A549 (cell line): ENCODE measurements around the gene ALKBH2. TPM values are rescaled to one million over a fixed set of nuclear protein-coding genes. Genes with fewer than 3 reads are reported as not detected.
A peak's percentile ranks its signal among the peaks of the same experiment; 100 is the strongest.

Experiments
- ATAC-seq, 2 experiments: fragments of 200-7000 bp in 1 of 2; fragments of >200 bp in 1 of 2; cut with Nextera tagmentation in 1 of 2; cut with Tn5 transposase in 1 of 2; 3 replicates each; pipeline versions ENCODE4 v1.8.0 to v1.9.1; 2018 to 2020; ENCODE audit warnings: mild to moderate bottlenecking in 1 of 2, moderate library complexity in 1 of 2
- CTCF ChIA-PET: fragments of 300-600 bp; sonication (Branson Sonifier 250); formaldehyde crosslinking; extraction: SDS; loops from one replicate; lab custom pipeline; 2021; ENCODE audit warnings: antibody characterized with exemption, inconsistent platforms; lab: Yijun Ruan, JAX
- POLR2A ChIA-PET: fragments of 350-600 bp; formaldehyde crosslinking; extraction: SDS; loops from one replicate; lab custom pipeline; 2021; ENCODE audit warnings: antibody characterized with exemption, inconsistent platforms; lab: Yijun Ruan, JAX
- DNase-seq, 2 experiments: peaks; one replicate each; pipeline versions ENCODE4 v3.0.0 to v3.0.0-alpha.2; 2011 to 2016; ENCODE audit warnings: low read depth in 1 of 2, low spot score in 1 of 2
- FAIRE-seq: peaks from 2 replicates; lab custom pipeline; 2011; peaks lifted over from hg19 to GRCh38; lab: Jason Lieb, UNC
- H3K27ac ChIP-seq, 2 experiments: fragments of >200 bp; sonication (Bioruptor Twin); formaldehyde crosslinking; 3 replicates each; pipeline ENCODE4 v1.5.1; 2016 to 2017
- H3K4me1 ChIP-seq: fragments of >200 bp; sonication (Bioruptor Twin); formaldehyde crosslinking; 3 replicates; pipeline ENCODE4 v1.6.1; 2016
- H3K4me2 ChIP-seq: fragments of >200 bp; sonication (Bioruptor Twin); formaldehyde crosslinking; 3 replicates; pipeline ENCODE4 v1.6.1; 2016
- H3K4me3 ChIP-seq: fragments of >200 bp; sonication (Bioruptor Twin); formaldehyde crosslinking; 3 replicates; pipeline ENCODE4 v1.5.1; 2016
- H3K9me3 ChIP-seq: fragments of >200 bp; sonication (Bioruptor Twin); formaldehyde crosslinking; 3 replicates; pipeline ENCODE4 v1.6.1; 2016
- ATOH8 ChIP-seq: fragments of 250-450 bp; sonication (Bioruptor Pico); IDR thresholded peaks from 2 replicates; pipeline ENCODE4 v1.5.0; 2020; ENCODE audit warnings: low read depth, mild to moderate bottlenecking, moderate library complexity
- BHLHE40 ChIP-seq: IDR thresholded peaks from 2 replicates; pipeline ENCODE4 v1.6.1; 2012; ENCODE audit warnings: low read depth, low read length, inconsistent platforms
- CEBPB ChIP-seq, 2 experiments: fragments of >200 bp in 1 of 2; sonication (Bioruptor Twin) in 1 of 2; formaldehyde crosslinking in 1 of 2; IDR thresholded peaks; 2 replicates each; pipeline ENCODE4 v1.6.1; 2012 to 2016
- CHD2 ChIP-seq: fragments of 150-350 bp; IDR thresholded peaks from 2 replicates; pipeline ENCODE4 v1.6.1; 2014; ENCODE audit warnings: low read length; ENCODE audit not compliant: partially characterized antibody
- E2F6 ChIP-seq: IDR thresholded peaks from 2 replicates; pipeline ENCODE4 v1.6.1; 2012; ENCODE audit warnings: low read depth, borderline replicate concordance
- ELK1 ChIP-seq: fragments of 150-350 bp; IDR thresholded peaks from 2 replicates; pipeline ENCODE4 v1.6.1; 2014; ENCODE audit warnings: low read depth, mild to moderate bottlenecking, low read length
- ESRRA ChIP-seq: fragments of 150-350 bp; IDR thresholded peaks from 2 replicates; pipeline ENCODE4 v1.6.1; 2014; ENCODE audit warnings: mild to moderate bottlenecking, low read length, borderline replicate concordance
- FOSB ChIP-seq: fragments of 250-450 bp; sonication (Bioruptor Pico); IDR thresholded peaks from 2 replicates; pipeline ENCODE4 v1.5.0; 2020; ENCODE audit warnings: mild to moderate bottlenecking, moderate library complexity
- GATA3 ChIP-seq: IDR thresholded peaks from 2 replicates; pipeline ENCODE4 v1.6.1; 2012; ENCODE audit warnings: borderline replicate concordance
- HDAC2 ChIP-seq: fragments of 200-600 bp; sonication (generic); IDR thresholded peaks from 2 replicates; pipeline ENCODE4 v1.6.1; 2016
- HMGXB4 ChIP-seq: fragments of 250-450 bp; sonication (Bioruptor Pico); IDR thresholded peaks from 2 replicates; pipeline ENCODE4 v1.5.0; 2021; ENCODE audit warnings: mild to moderate bottlenecking, moderate library complexity, borderline replicate concordance
- HOXA7 ChIP-seq: fragments of 250-450 bp; sonication (Bioruptor Pico); IDR thresholded peaks from 2 replicates; pipeline ENCODE4 v1.5.0; 2020; ENCODE audit warnings: mild to moderate bottlenecking, moderate library complexity
- HOXB13 ChIP-seq: fragments of 250-450 bp; sonication (Bioruptor Pico); IDR thresholded peaks from 2 replicates; pipeline ENCODE4 v1.5.0; 2020; ENCODE audit warnings: low read depth, mild to moderate bottlenecking, moderate library complexity
- HOXB5 ChIP-seq: fragments of 250-450 bp; sonication (Bioruptor Pico); IDR thresholded peaks from 2 replicates; pipeline ENCODE4 v1.5.0; 2020; ENCODE audit warnings: mild to moderate bottlenecking, moderate library complexity
- JUN ChIP-seq, 2 experiments: fragments of >200 bp; sonication (Bioruptor Twin); formaldehyde crosslinking; IDR thresholded peaks; 2 replicates in 1 of 2; 3 replicates in 1 of 2; pipeline ENCODE4 v1.6.1; 2016 to 2017
- KDM1A ChIP-seq: fragments of 200-600 bp; sonication (generic); IDR thresholded peaks from 2 replicates; pipeline ENCODE4 v1.6.1; 2016; ENCODE audit warnings: low read depth, mild to moderate bottlenecking
- KDM5A ChIP-seq: fragments of 200-600 bp; sonication (generic); IDR thresholded peaks from 2 replicates; pipeline ENCODE4 v1.6.1; 2016; ENCODE audit warnings: antibody characterized with exemption, mild to moderate bottlenecking
- MAFK ChIP-seq: fragments of 450-650 bp; IDR thresholded peaks from 2 replicates; pipeline ENCODE4 v1.6.1; 2014; ENCODE audit not compliant: partially characterized antibody
- MAZ ChIP-seq: fragments of 150-350 bp; IDR thresholded peaks from 2 replicates; pipeline ENCODE4 v1.6.1; 2014; ENCODE audit warnings: antibody characterized with exemption, low read depth, low read length, borderline replicate concordance
- MYC ChIP-seq: IDR thresholded peaks from 2 replicates; pipeline ENCODE4 v1.6.1; 2012; ENCODE audit warnings: mild to moderate bottlenecking, inconsistent platforms, low read length, improper control_type of control experiment, borderline replicate concordance
- NPAS2 ChIP-seq: fragments of 250-450 bp; sonication (Bioruptor Pico); IDR thresholded peaks from 2 replicates; pipeline ENCODE4 v1.8.0; 2022; ENCODE audit warnings: mild to moderate bottlenecking, moderate library complexity, borderline replicate concordance
- PBX3 ChIP-seq: IDR thresholded peaks from 2 replicates; pipeline ENCODE4 v1.6.1; 2012
- RCOR1 ChIP-seq: fragments of 150-350 bp; IDR thresholded peaks from 2 replicates; pipeline ENCODE4 v1.6.1; 2014; ENCODE audit warnings: antibody characterized with exemption, low read length, low read depth
- REST ChIP-seq: fragments of 200-600 bp; sonication (generic); IDR thresholded peaks from 2 replicates; pipeline ENCODE4 v1.6.1; 2016; ENCODE audit warnings: antibody characterized with exemption, mild to moderate bottlenecking, moderate library complexity
- RFX5 ChIP-seq: fragments of 450-650 bp; IDR thresholded peaks from 2 replicates; pipeline ENCODE4 v1.7.1; 2014; ENCODE audit warnings: antibody characterized with exemption, mild to moderate bottlenecking, moderate library complexity
- USF2 ChIP-seq: fragments of 450-650 bp; IDR thresholded peaks from 2 replicates; pipeline ENCODE4 v1.6.1; 2014; ENCODE audit warnings: antibody characterized with exemption
- ZC3H11A ChIP-seq: fragments of 450-650 bp; IDR thresholded peaks from 2 replicates; pipeline ENCODE4 v1.6.1; 2014; ENCODE audit warnings: antibody characterized with exemption, mild to moderate bottlenecking
- ZSCAN20 ChIP-seq: fragments of 250-450 bp; sonication (Bioruptor Pico); IDR thresholded peaks from 2 replicates; pipeline ENCODE4 v1.8.0; 2022; ENCODE audit warnings: mild to moderate bottlenecking, moderate library complexity
- WGBS: methylation state at CpG from one replicate; pipeline ENCODE4 v1.1.6; 2017; ENCODE audit errors: missing lambda C conversion rate; 5-methylcytosine and 5-hydroxymethylcytosine counted together
- polyA plus RNA-seq, 4 experiments: library from polyadenylated mRNA; depleted of rRNA in 3 of 4; stranded (reverse); fragments of >200 nt; fragmentation: RNase III in 1 of 4; extraction: RNeasy Plus Mini Kit Qiagen cat#74134 plus additional on column Dnase treatment in 1 of 4; gene quantifications; 2 replicates in 3 of 4; 3 replicates in 1 of 4; pipeline ENCODE4 v1.2.3, GENCODE V29; 2011 to 2017

Gene ALKBH2
- polyA plus RNA-seq, 2 of the 4 experiments (the other 2 are of a cell fraction), result 53.9 to 57.7 TPM

- Histone ChIP-seq H3K27ac (peak within 1 kb of the TSS; percentile 91 to 93), H3K4me1 (peaks cover 8% of the 10 kb centered on the region), H3K4me3 (peak within 1 kb of the TSS; percentile 96), H3K4me2 (peak within 1 kb of the TSS; percentile 99), H3K9me3 (no peaks in the 10 kb centered on the region)
- DNase-seq (peak; percentile 93 to 95), ATAC-seq (peak; percentile 94 to 95), FAIRE-seq (no peak)
- WGBS, result under 1% methylated on average over 53 of the region's 61 CpGs
- POLR2A ChIA-PET, result interaction anchor here (0.8 kb wide), 1 partner anchor 196 kb away, joined by 4 read pairs; the partner anchor contains the start of gene SSH1
- CTCF ChIA-PET, result interaction anchor here (0.8 to 1.7 kb wide), 3 partner anchors 11 to 41 kb away, joined by 4 to 8 read pairs (median 5); partner anchors contain the start of gene ALKBH2
- TF ChIP-seq HOXB13 (CRISPR knock-in tag), result no peak
- TF ChIP-seq REST, result peak; percentile 33
- TF ChIP-seq ATOH8 (CRISPR knock-in tag), result no peak
- peak; percentile 77 for TF ChIP-seq RFX5
- peak; percentile 33; the same call in 1 of the 2 replicates for TF ChIP-seq HDAC2
- TF ChIP-seq ZSCAN20 (CRISPR knock-in tag), result no peak
- TF ChIP-seq NPAS2, result no peak
- peak; percentile 82 for TF ChIP-seq PBX3
- TF ChIP-seq ESRRA, result peak; percentile 43; the same call in 1 of the 2 replicates
- TF ChIP-seq USF2, result no peak
- no peak for TF ChIP-seq MAFK
- no peak for TF ChIP-seq HOXA7
- no peak for TF ChIP-seq FOSB (CRISPR knock-in tag)
- TF ChIP-seq HOXB5 (CRISPR knock-in tag), result no peak
- TF ChIP-seq ZC3H11A, result peak; percentile 22; the same call in 1 of the 2 replicates
- TF ChIP-seq MAZ, result peak; percentile 96; the same call in 1 of the 2 replicates
- 0 out of 2 replicates have a peak, but pooled peaks have one; percentile 16 for TF ChIP-seq ELK1
- TF ChIP-seq JUN (IDR thresholded peaks at IDR 0.05), result peak; percentile 29 to 93; a peak in 3 of 5 replicates
- TF ChIP-seq CHD2, result peak; percentile 43
- no peak for TF ChIP-seq BHLHE40
- peak; percentile 63; the same call in 1 of the 2 replicates for TF ChIP-seq GATA3
- TF ChIP-seq MYC, result 0 out of 2 replicates have a peak, but pooled peaks have one; percentile 64
- TF ChIP-seq E2F6, result peak; percentile 68
- TF ChIP-seq CEBPB (IDR thresholded peaks at IDR 0.05), result peak in 1 of 2 experiments; percentile 54; a peak in 1 of 4 replicates
- TF ChIP-seq RCOR1, result no peak
- peak; percentile 77; the same call in 1 of the 2 replicates for TF ChIP-seq HMGXB4 (CRISPR knock-in tag)
- TF ChIP-seq KDM1A, result no peak
- peak; percentile 86 for TF ChIP-seq KDM5A
Observed at GRCh38 chr12:109052414-109053323, 40.6 kb downstream of the ALKBH2 start, which contains the start of gene USP30. Gene USP30 (plus strand): TSS chr12:109052576. CDS start chr12:109052679, 103 bp downstream.
